GM21526 (cell line): ENCODE results near the gene UFL1.
"Not testable (repeated sequence)": the region's sequence is repeated elsewhere in the genome, so short reads cannot be mapped to it uniquely, and the experiment has no call there.

Experiments used
- ATAC-seq: cut with Tn5 transposase; IDR thresholded peaks from one replicate; pipeline ENCODE4 v1.9.1; 2021; ENCODE audit warnings: moderate library complexity; ENCODE audit not compliant: unreplicated experiment, low FRiP score

UFL1 gene

GRCh38 chr6:96521644-96522464 is at the start of gene UFL1:
Gene UFL1 (plus strand): TSS chr6:96521806. CDS start chr6:96521874, 68 bp downstream.
- ATAC-seq, result peak; percentile 98

GRCh38 chr6:96472291-96472690 is 49.3 kb upstream of the UFL1 start:
- ATAC-seq, result not testable (repeated sequence)

- ATAC-seq, result no peak
Measured at GRCh38 chr6:96478695-96479094, 42.9 kb upstream of the UFL1 start.

- no peak for ATAC-seq
Measured at GRCh38 chr6:96491926-96492325, 29.7 kb upstream of the UFL1 start.

- ATAC-seq, result no peak
Measured at GRCh38 chr6:96499781-96500180, 21.8 kb upstream of the UFL1 start.

- no peak for ATAC-seq
Measured at GRCh38 chr6:96502915-96503314, 18.7 kb upstream of the UFL1 start.

GRCh38 chr6:96505363-96505762 is 16.2 kb upstream of the UFL1 start:
- no peak for ATAC-seq

- no peak for ATAC-seq
Measured at GRCh38 chr6:96509281-96509680, 12.3 kb upstream of the UFL1 start.

- no peak for ATAC-seq
Measured at GRCh38 chr6:96520171-96521115, 1.2 kb upstream of the UFL1 start.

GRCh38 chr6:96521306-96521643 is 331 bp upstream of the UFL1 start:
- peak; percentile 23 for ATAC-seq

GRCh38 chr6:96522465-96523009 is 931 bp downstream of the UFL1 start:
- ATAC-seq, result peak; percentile 27

- no peak for ATAC-seq
Measured at GRCh38 chr6:96528193-96528592, 6.6 kb downstream of the UFL1 start.

- no peak for ATAC-seq
Measured at GRCh38 chr6:96532399-96532798, 10.8 kb downstream of the UFL1 start.

- ATAC-seq, result no peak
Measured at GRCh38 chr6:96537726-96538125, 16.1 kb downstream of the UFL1 start.

GRCh38 chr6:96542702-96543101 is 21.1 kb downstream of the UFL1 start:
- peak; percentile 73 for ATAC-seq

- no peak for ATAC-seq
Measured at GRCh38 chr6:96545882-96546281, 24.3 kb downstream of the UFL1 start.

GRCh38 chr6:96547654-96548053 is 26.0 kb downstream of the UFL1 start:
- no peak for ATAC-seq

GRCh38 chr6:96554558-96554957 is 33.0 kb downstream of the UFL1 start:
- no peak for ATAC-seq

GRCh38 chr6:96559740-96560139 is 38.1 kb downstream of the UFL1 start:
- not testable (repeated sequence) for ATAC-seq

GRCh38 chr6:96562886-96563285 is 41.3 kb downstream of the UFL1 start, which contains the start of gene FHL5:
Gene FHL5 (plus strand): TSS chr6:96563128. CDS start chr6:96603614, 40,486 bp downstream.
- ATAC-seq, result no peak

- ATAC-seq, result no peak
Measured at GRCh38 chr6:96563853-96564252, 42.2 kb downstream of the UFL1 start.
